GM21528 (cell line): ENCODE measurements around the gene STRIT1.
"Not testable (repeated sequence)": the region's sequence is repeated elsewhere in the genome, so short reads cannot be mapped to it uniquely, and the experiment has no call there.

Source experiments
- ATAC-seq: cut with Tn5 transposase; IDR thresholded peaks from one replicate; pipeline ENCODE4 v1.9.1; 2021; ENCODE audit warnings: mild to moderate bottlenecking, moderate library complexity; ENCODE audit not compliant: unreplicated experiment, low FRiP score

Gene STRIT1

GRCh38 chr3:155313916-155314315 lies 20.4 kb upstream of the STRIT1 start:
- ATAC-seq, result no peak

DNA sequence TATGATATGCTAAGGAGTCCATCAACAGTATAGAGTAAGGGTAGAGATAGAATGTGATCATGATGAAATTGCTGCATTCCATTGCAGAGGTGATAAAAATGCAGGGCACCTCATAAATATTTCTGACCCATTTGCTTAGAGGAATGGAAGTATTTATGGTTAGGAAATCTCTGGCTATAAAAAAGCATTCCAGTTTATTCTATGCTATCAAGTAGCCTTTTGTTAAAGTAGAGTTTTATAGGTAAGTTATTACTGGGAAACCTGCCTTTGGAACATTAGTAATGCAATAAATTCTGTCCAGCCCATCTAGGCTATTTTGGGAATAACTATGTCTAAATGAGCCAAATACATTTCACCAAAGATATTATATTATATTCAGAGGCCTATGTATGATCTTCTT lies 19.8 kb upstream of the STRIT1 start:
- no peak for ATAC-seq

- ATAC-seq, result no peak
Measured at GRCh38 chr3:155312781-155313180, 19.3 kb upstream of the STRIT1 start.

- no peak for ATAC-seq
Measured at GRCh38 chr3:155309581-155309980, 16.1 kb upstream of the STRIT1 start.

- ATAC-seq, result no peak
Measured at GRCh38 chr3:155308831-155309230, 15.3 kb upstream of the STRIT1 start.

GRCh38 chr3:155307183-155307582 lies 13.7 kb upstream of the STRIT1 start:
- no peak for ATAC-seq

- ATAC-seq, result no peak
Measured at GRCh38 chr3:155304394-155304793, 10.9 kb upstream of the STRIT1 start.

DNA sequence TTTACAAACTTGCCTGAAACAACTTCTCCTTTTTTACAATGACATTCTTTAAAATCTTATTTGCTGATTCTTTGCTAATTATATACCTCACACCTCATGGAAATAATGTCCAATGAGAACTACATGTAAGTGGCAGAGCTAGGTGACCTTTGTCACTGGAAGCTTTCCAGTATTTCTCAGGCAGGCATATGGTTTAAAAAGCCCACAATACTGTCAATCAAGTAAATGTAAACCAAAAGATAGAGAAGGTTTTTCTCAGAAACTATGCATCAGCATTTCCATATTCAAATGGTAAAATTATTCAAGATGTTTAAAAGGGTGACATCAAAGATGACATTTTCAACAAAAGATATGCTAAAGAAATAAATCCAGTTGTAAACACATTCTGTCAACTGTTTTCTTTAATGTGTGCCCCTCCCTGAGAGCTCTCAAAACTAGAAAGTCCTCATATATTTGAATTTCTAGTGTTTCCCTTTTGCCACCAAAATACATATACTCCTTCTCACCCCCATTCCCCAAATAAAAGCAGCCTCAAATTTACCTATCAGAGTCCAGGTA lies 10.1 kb upstream of the STRIT1 start:
- no peak for ATAC-seq

DNA sequence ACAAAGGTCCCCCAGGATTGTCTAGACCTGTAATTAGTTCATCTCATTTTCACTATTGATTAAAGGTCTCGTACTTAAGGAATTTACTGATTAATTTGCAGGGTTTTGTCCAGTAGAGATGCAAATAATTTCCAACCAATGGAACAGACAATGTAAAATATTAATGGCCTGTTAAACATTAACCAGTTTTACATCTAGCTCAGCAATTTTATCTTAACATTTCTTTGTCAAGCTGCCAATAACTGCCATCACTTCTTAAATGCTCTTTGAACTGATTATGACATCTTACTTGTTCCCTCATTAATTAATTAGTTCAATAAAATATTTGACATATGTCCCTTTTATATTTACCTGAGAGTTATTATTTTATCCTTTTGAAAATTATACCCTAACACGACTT lies 9.4 kb upstream of the STRIT1 start:
- ATAC-seq, result no peak

DNA sequence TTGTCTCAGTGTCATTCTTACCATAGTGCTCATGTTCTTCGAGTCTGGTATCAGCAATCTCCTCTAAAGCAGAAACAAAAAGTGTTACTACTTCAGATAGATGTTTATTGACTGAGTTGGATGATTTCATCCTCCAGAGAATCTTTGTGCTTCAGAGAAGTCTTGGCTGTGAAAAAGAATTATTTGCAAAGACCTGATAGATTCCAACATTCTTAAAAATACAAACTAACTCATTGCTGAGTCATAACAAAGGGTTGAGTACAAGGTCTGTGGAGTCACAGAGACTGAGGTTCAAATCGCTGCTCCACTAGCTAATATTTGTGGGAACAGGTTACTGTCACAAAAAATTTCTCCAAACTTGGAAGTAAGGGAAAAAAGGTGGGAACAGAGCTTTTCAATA lies 9.0 kb upstream of the STRIT1 start:
- ATAC-seq, result no peak

- no peak for ATAC-seq
Measured at GRCh38 chr3:155297100-155297499, 3.6 kb upstream of the STRIT1 start.

- ATAC-seq, result no peak
Measured at GRCh38 chr3:155296413-155296812, 2.9 kb upstream of the STRIT1 start.

DNA sequence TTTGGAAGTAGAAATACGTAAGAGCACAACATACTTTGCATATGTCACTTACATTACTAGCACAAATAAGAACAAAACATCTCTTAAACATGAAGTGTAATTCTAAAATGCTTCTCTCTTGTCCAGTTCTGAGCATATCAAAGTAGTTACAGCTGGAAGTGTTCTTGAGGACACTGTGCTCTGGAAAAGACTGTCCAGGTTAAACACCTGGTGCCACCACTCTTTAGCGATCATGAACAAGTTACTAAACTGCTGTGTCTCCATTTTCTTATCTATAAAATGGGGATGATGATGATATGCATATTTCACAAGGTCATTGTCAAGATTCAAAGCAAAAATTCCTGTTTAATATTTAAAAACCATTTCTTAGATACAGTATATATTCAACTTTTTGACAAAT lies 790 bp downstream of the STRIT1 start:
- ATAC-seq, result no peak

GRCh38 chr3:155292133-155292532 lies 1.4 kb downstream of the STRIT1 start:
- ATAC-seq, result no peak

DNA sequence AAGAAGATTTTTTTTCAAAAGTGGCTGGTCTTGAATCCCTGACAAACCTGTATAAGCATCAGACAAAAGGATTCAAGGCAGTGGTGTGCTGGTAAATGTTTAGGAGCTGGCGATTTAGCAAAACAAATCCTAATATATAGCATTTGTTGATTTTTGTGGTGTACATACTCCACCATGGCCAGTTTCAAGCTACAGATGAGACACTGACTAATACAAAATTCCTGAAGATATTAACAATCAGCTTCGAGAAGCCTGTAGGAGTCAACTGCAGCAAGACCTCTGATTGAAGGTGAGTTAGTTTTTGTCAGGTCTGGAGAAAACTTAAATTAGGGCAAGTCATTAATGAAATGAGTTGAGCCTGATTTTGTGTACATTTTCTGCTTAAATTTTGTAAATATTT lies 6.7 kb downstream of the STRIT1 start:
- no peak for ATAC-seq

DNA sequence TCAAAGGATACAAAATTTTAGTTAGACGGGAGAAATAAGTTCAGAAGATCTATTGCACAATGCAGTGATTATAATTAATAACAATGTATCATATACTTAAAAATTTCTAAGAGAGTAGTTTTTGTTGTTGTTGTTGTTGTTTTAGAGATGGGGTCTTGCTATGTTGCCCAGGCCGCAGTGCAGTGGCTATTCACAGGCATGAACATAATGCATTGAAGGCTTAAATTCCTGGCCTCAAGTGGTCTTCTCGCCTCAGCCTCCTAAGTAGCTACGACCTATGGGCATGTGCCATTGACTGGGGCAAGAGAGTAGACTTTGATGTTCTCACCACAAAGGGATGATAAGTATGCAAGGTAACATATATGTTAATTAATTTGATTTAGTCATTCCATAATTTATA lies 7.5 kb downstream of the STRIT1 start:
- ATAC-seq, result no peak

- no peak for ATAC-seq
Measured at GRCh38 chr3:155283092-155284056, 10.1 kb downstream of the STRIT1 start.

GRCh38 chr3:155282385-155283091 lies 10.9 kb downstream of the STRIT1 start:
- ATAC-seq, result no peak

- no peak for ATAC-seq
Measured at GRCh38 chr3:155281912-155282311, 11.6 kb downstream of the STRIT1 start.

GRCh38 chr3:155276089-155276488 lies 17.4 kb downstream of the STRIT1 start:
- not testable (repeated sequence) for ATAC-seq

DNA sequence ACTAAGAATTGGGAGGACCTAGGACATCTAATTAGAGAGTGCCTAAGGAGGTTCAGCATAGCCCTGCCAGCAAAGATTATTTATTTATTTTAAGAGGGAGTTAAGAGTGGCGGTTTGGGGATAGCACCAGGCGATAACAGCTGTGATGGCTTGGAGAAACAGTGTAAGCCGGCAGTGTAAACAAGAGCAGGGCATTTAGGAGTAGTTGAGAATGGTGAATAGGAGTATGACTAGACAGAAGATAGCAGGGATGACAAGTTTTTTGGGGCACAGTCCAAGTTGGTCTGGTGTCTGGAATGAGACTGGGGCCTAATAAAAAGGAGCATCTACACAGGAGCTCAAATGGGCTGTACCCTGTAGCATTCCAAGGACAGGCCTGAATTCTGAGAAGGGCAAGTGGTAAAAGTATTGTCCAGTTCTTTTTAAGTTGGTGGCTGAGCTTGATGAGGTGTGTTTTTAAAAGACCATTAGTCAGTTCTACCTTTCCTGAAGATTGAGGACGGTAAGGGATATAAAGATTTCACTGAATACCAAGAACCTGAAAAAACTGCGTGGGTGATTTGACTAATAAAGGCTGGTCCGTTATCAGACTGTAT lies 18.2 kb downstream of the STRIT1 start:
- not testable (repeated sequence) for ATAC-seq
